Nephron (organoid): Measurements from ENCODE around the gene ZYX.

Experiments used
- H3K27ac Mint-ChIP-seq, 3 experiments: 2 replicates each; pipeline ENCODE4 v1.8.0; 2020; ENCODE audit warnings: mixed read lengths in 3 of 3, mild to moderate bottlenecking in 2 of 3, moderate library complexity in 1 of 3
- H3K27me3 Mint-ChIP-seq: 2 replicates; pipeline ENCODE4 v1.8.0; 2021; ENCODE audit warnings: low read depth, mild to moderate bottlenecking, moderate library complexity, mixed read lengths
- H3K36me3 Mint-ChIP-seq: 2 replicates; pipeline ENCODE4 v1.8.0; 2020; ENCODE audit warnings: low read depth, mixed read lengths
- H3K4me1 Mint-ChIP-seq: 2 replicates; pipeline ENCODE4 v1.8.0; 2020; ENCODE audit warnings: mixed read lengths
- H3K4me3 Mint-ChIP-seq, 3 experiments: 2 replicates each; pipeline ENCODE4 v1.8.0; 2020; ENCODE audit warnings: mild to moderate bottlenecking in 3 of 3, mixed read lengths in 3 of 3, moderate library complexity in 2 of 3
- H3K9me3 Mint-ChIP-seq: 2 replicates; pipeline ENCODE4 v1.8.0; 2020; ENCODE audit warnings: mixed read lengths
- CTCF ChIP-seq, 3 experiments: fragments of 200-600 bp; sonication (generic); IDR thresholded peaks; one replicate each; pipeline ENCODE4 v1.5.0; 2021; ENCODE audit warnings: antibody characterized with exemption in 3 of 3; ENCODE audit not compliant: unreplicated experiment in 3 of 3

The ZYX gene

GRCh38 chr7:143393267-143394041 is 12.3 kb downstream of the ZYX start:
- Mint-ChIP-seq H3K4me1 (peaks cover 19% of the 10 kb centered on the region), H3K36me3 (peaks cover 39% of the 10 kb centered on the region), H3K9me3 (no peaks in the 10 kb centered on the region), H3K4me3 (no peak overlapping the region), H3K27ac (peak overlapping the region in 2 of 3 experiments; percentile 42 to 66), H3K27me3 (peaks cover 4% of the 10 kb centered on the region)
- TF ChIP-seq CTCF (IDR thresholded peaks at IDR 0.05; ENCODE audit: unreplicated experiment in 3 of 3), result no peak

GRCh38 chr7:143394068-143394467 is 12.9 kb downstream of the ZYX start:
- Mint-ChIP-seq H3K4me1 (peaks cover 19% of the 10 kb centered on the region), H3K27me3 (peaks cover 4% of the 10 kb centered on the region), H3K36me3 (peaks cover 38% of the 10 kb centered on the region), H3K4me3 (no peak overlapping the region), H3K27ac (peak overlapping the region in 1 of 3 experiments; percentile 14), H3K9me3 (no peaks in the 10 kb centered on the region)
- no peak for TF ChIP-seq CTCF (IDR thresholded peaks at IDR 0.05; ENCODE audit: unreplicated experiment in 3 of 3)

DNA sequence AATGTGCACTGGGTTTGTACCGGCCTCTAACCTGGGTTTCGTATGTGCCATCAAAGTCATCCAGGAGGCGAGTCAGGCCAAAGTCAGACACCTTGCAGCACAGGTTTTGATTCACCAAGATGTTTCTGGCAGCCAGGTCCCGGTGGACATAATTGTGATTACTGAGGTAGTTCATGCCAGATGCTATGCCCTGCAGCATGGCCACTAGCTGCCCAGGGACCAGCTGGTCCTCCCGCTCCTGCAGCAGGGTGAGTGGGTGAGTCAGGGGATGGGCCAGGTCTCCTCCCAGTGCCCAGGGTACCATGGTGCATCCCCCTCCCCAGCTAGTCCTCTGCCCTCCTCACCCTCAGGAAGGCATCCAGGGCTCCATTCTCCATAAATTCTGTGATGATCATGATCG is 13.6 kb downstream of the ZYX start:
- Mint-ChIP-seq H3K27me3 (peaks cover 4% of the 10 kb centered on the region), H3K36me3 (peaks cover 31% of the 10 kb centered on the region), H3K9me3 (no peaks in the 10 kb centered on the region), H3K4me1 (peaks cover 17% of the 10 kb centered on the region), H3K27ac (no peak overlapping the region), H3K4me3 (no peak overlapping the region)
- no peak for TF ChIP-seq CTCF (IDR thresholded peaks at IDR 0.05; ENCODE audit: unreplicated experiment in 3 of 3)

DNA sequence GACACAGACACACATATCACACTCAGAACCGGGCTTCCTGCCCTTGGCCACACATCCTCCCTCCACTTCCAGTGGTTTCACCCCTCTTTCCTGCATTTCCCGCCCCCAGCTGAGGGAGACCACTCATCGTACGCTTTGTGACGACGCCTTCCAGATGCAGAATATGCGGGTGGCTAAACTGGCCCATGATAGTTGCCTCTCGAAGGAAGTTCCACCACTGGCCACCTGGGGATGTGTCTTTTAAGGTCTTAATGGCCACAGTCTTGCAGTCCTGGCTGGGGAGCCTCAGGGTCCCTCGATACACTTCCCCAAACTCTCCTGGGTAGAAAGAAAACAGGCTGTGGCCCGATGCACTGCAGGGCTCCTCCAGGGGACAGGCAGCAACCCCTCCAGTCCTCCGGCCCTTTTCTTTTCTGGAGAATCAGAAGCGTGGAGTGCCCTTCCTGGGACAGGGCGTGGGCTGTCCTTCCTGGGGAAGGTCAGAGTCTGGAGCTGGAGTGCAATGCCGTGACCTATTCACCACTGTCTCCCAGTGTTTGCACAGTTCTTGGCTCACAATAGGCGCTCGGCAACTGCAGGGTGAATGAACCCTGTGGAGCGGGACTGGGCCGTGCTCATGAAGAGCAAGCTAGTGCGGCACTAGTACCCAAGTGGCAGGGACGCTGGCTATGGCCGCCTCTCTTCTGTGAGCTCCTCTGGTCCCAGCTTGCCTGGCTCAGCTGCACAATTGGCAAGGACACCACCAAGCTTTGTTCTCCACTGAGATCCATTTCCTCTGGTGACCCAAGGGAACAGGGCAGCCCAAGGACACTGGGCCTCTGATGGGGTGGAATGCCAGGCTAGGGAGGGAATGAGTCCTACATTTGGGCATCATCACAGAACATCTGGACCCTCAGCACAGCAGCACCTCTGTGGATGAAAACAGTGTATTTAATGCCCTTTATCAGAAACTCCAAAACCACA is 14.3 kb downstream of the ZYX start:
- Mint-ChIP-seq H3K4me3 (no peak overlapping the region), H3K27me3 (peaks cover 4% of the 10 kb centered on the region), H3K36me3 (peaks cover 24% of the 10 kb centered on the region), H3K9me3 (no peaks in the 10 kb centered on the region), H3K27ac (no peak overlapping the region), H3K4me1 (peaks cover 12% of the 10 kb centered on the region)
- no peak for TF ChIP-seq CTCF (IDR thresholded peaks at IDR 0.05; ENCODE audit: unreplicated experiment in 3 of 3)

DNA sequence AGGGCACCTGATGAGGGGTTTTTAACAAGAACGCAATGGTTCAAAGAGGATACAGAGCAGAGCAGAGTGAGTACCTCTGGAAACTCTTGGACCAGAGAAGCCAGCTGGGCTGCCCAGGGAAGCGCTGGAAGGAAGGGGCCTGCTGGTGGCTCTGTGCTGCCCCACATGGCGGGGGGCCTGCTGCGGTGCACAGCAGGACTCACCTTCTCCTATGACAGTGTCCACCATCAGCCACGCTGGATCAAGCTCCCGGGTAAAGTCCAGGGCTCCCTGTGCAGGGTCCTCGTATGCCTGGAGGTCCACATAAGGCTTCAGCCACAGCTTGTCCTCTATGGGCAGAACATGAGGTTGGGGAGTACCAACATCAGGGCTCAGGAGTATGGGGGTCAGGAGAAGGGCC is 15.0 kb downstream of the ZYX start:
- Mint-ChIP-seq H3K36me3 (peaks cover 24% of the 10 kb centered on the region), H3K9me3 (no peaks in the 10 kb centered on the region), H3K4me1 (peaks cover 12% of the 10 kb centered on the region), H3K27ac (no peak overlapping the region), H3K27me3 (peaks cover 7% of the 10 kb centered on the region), H3K4me3 (no peak overlapping the region)
- TF ChIP-seq CTCF (IDR thresholded peaks at IDR 0.05; ENCODE audit: unreplicated experiment in 3 of 3), result no peak
